Measurements from ENCODE around the gene PPARG.
"Not testable (repeated sequence)": the region's sequence is repeated elsewhere in the genome, so short reads cannot be mapped to it uniquely, and the experiment has no call there.

Gene PPARG

DNA sequence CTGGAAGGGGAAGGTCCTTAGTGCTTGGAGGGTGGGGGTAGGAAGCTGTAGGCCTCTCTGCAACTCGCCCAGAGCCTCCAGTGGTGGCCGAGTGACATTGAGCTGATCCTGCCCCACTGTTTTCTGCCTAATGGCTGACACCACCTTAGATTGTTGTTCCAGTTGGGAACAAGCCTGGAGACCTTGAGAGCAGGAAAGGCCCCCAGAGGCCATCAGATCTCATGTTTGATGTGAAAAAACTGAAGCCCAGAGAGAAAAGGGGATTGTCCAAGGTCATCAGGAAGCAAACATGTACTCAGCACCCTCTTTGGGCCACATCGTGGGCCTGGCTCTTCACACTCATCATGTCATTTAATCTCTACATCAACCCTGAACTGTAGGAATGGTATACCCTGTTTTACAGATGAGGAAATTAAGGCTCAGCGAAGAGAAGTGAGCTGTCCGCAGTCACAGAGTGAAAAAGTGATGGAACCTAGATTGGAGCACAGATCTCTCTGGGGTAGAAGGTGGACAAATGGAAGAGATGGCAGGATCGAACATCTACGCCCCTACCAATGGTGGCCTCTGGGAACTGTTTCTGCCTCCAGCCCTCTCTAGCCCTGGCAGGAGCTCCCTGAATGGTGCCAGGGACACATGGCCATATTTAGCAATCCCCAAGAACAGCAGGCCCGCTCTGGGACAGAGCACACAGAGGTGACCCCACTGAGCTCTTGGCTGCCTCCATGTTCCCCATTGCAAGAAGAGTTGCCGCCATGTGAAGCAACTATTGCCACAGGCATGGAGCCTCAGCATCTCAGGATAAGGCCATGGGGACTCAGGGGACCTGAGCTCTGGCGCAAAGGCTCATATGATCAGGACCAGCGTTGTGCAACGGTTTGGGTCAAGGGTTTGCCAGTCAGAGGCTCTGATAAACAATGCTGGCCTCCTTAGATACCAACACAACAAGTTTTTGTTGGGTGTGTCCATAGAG, 163.8 kb downstream of the PPARG start:
- TF ChIP-seq, protein P1, sequence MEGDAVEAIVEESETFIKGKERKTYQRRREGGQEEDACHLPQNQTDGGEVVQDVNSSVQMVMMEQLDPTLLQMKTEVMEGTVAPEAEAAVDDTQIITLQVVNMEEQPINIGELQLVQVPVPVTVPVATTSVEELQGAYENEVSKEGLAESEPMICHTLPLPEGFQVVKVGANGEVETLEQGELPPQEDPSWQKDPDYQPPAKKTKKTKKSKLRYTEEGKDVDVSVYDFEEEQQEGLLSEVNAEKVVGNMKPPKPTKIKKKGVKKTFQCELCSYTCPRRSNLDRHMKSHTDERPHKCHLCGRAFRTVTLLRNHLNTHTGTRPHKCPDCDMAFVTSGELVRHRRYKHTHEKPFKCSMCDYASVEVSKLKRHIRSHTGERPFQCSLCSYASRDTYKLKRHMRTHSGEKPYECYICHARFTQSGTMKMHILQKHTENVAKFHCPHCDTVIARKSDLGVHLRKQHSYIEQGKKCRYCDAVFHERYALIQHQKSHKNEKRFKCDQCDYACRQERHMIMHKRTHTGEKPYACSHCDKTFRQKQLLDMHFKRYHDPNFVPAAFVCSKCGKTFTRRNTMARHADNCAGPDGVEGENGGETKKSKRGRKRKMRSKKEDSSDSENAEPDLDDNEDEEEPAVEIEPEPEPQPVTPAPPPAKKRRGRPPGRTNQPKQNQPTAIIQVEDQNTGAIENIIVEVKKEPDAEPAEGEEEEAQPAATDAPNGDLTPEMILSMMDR (IDR thresholded peaks at IDR 0.05; ENCODE audit: low read depth, low read length): no peak
- DNase-seq (ENCODE audit: extremely low read depth, low read depth): no peak

DNA sequence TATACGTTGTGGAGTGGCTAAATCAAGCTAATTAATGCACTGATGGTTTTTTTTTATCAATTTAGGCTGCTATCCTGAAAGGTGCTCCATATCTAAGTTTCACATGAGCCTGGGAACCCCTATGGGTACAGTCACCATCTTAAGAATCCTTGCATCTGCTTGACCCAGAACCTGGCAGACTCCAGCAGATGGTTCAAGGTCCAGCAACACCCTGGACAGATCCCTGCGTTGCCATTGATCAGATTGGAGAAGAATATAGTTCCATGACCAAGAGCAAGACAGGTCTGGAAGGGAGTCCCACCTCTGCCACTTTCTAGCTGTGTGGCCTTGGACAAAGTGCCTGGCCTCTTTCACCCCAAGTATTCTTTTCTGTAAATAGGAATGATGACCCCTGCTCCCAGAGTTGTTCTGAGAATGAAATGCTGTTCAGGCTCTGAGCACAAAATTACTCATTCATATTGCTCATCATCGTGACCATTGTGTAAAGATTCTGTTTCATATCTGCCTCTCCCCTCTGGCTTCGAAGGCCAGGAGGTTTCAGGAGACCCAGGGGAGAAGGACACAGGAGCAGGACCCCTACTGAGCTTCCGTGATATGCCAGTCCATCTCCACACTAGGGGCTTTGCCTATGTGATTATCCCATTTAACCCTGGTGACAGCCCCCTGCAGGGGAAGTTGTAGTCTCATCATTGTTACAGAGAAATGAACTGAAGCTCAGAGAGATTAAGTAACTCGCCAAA, 165.4 kb downstream of the PPARG start:
- TF ChIP-seq, protein P1 (IDR thresholded peaks at IDR 0.05; ENCODE audit: low read depth, low read length): no peak
- no peak for DNase-seq (ENCODE audit: extremely low read depth, low read depth)

DNA sequence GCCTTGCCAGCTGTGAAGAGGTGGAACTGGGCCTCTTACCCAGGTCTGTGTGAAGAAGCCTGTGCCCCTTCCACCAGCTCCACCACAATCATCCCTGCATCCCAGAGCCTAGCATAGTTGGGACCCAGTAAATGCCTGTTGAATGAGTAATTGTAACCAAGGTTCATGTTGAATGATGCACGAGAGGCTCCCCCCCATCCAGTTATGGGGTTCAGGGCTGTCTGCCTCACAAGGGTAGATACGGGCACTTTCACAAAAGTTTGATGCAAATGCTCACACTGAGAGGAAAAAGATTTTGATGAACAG, 165.9 kb downstream of the PPARG start:
- no peak for DNase-seq (ENCODE audit: extremely low read depth, low read depth)
- TF ChIP-seq, protein P1 (IDR thresholded peaks at IDR 0.05; ENCODE audit: low read depth, low read length): no peak

DNA sequence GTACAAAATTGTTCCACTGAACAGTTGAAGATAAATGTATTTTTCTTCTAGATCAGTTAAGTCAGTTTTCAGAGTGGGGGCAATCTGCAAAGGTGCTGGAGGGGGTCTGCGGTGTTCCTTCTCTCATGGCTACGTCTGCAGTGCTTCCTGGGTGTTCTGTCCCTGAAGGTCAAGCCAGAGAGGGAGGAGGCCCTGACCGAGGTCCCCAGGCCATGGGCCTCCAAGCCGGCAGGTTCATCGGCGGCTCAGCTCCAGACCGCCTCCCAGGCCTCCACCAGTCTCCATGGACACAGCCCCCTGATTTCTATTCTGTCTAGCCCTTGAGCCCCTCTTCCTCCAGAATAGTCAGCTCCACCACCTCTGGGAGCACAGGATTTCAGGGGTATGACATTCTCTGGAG, 166.9 kb downstream of the PPARG start:
- TF ChIP-seq, protein P1 (IDR thresholded peaks at IDR 0.05; ENCODE audit: low read depth, low read length): no peak
- DNase-seq (ENCODE audit: extremely low read depth, low read depth): no peak

DNA sequence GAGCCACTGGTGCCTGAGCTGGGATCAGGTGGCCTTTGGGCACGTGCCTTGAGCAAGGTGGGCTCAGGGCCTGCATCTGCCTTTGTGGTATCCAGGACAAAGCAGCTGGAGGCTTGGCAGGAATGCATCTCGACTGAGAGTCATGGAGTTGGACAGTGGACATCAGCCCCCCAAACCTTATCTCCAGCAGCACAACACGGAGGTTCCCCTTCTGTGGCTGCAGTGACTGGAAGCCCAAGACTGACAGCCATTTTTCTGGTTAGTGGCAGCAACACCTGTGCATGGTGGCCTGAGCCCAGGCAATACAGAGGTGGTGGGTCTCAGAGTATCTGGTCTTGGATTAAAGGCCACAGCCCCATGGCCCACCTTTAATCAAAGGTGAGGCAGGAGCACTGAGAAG, 167.6 kb downstream of the PPARG start:
- DNase-seq (ENCODE audit: extremely low read depth, low read depth): no peak
- TF ChIP-seq, protein P1 (IDR thresholded peaks at IDR 0.05; ENCODE audit: low read depth, low read length): no peak

DNA sequence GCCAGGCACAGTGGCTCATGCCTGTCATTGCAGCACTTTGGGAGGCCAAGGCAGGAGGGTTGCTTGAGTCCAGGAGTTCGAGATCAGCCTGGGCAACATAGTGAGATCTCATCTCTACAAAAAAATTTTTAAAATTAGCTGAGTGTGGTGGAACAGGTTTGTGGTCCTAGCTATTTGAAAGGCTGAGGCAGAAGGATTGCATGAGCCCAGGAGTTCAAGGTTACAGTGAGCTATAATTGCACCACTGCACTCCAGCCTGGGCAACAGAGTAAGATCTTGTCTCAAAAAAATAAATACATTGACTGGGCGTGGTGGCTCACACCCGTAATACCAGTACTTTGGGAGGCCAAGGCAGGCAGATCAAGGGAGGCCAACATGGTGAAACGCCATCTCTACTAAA, 168.5 kb downstream of the PPARG start:
- DNase-seq (ENCODE audit: extremely low read depth, low read depth): not testable (repeated sequence)

DNA sequence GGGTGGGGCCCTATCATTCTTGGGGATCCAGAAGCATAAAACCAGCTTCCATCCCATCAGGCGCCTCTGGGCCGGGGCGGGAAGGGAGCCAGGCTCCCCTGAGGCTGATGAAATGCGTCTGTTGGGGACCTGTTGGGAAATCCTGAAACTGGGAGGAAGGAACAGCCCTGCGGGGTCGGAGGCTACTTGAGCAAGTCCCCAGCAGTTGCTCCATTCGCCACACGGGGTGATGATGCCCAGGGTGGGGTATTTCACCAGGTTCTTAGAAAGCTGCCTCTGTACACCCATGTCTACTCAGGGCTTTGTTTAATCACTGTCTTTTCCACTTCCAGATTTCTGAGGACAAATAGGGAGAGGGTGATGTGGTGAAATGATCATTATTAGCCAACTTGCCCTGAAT, 170.0 kb downstream of the PPARG start:
- TF ChIP-seq, protein P1 (IDR thresholded peaks at IDR 0.05; ENCODE audit: low read depth, low read length): no peak
- no peak for DNase-seq (ENCODE audit: extremely low read depth, low read depth)

All from AG09319 (cell line).